Ishikawa (cell line): ENCODE results near the gene DOK1.

Experiments
- CREB1 ChIP-seq: IDR thresholded peaks from 2 replicates; pipeline ENCODE4 v1.6.1; 2012; ENCODE audit warnings: low read depth
- FOXM1 ChIP-seq: IDR thresholded peaks from 2 replicates; pipeline ENCODE4 v1.6.1; 2012; ENCODE audit warnings: low read depth, borderline replicate concordance
- NFIC ChIP-seq: IDR thresholded peaks from 2 replicates; pipeline ENCODE4 v1.6.1; 2012
- TAF1 ChIP-seq: IDR thresholded peaks from 2 replicates; pipeline ENCODE4 v1.6.1; 2012; ENCODE audit warnings: low read depth, mild to moderate bottlenecking
- TF ChIP-seq, protein P1 (sequence below): IDR thresholded peaks from 2 replicates; pipeline ENCODE4 v1.6.1; 2012; ENCODE audit warnings: low read depth, mild to moderate bottlenecking
- TF ChIP-seq, protein P2 (sequence below): IDR thresholded peaks from 2 replicates; pipeline ENCODE4 v1.6.1; 2012

DNA sequence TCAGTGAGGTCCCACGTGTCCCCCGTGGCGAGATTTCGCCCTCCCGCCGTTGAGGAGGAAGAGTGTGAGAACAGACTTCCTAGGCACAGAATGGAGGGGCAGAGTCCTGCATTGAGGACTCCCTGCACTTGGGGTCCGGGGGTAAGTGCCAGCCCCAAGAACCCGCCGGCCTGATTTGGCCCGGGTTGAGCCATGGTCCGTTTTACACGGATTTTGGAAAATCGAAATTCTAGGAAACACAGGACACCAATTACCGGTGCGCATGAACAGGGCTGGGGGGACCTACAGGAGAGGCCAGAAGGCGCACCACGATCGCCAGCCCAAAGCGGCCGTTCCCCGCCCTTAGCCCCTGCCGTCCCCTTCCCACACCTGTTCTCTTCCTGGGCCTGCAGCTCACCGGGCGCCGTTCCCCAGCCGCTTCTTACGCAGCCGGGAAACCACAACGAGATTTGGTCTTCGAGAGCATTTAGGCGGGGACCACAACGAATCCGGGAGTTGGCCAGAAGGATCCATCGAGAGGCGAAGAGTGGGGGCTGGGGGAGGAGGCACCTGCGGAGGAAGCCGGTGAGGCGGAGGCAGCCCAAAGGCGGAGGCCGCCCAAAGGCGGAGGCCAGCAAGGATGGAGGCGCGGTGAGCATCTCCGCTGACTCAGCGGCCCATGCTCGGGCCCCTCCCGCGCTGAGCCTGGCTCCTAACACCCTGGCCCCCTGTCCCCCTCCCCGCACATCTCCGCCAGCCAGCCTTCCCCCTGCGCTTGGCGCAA is 40.7 kb upstream of the DOK1 start:
- TF ChIP-seq, protein P1, sequence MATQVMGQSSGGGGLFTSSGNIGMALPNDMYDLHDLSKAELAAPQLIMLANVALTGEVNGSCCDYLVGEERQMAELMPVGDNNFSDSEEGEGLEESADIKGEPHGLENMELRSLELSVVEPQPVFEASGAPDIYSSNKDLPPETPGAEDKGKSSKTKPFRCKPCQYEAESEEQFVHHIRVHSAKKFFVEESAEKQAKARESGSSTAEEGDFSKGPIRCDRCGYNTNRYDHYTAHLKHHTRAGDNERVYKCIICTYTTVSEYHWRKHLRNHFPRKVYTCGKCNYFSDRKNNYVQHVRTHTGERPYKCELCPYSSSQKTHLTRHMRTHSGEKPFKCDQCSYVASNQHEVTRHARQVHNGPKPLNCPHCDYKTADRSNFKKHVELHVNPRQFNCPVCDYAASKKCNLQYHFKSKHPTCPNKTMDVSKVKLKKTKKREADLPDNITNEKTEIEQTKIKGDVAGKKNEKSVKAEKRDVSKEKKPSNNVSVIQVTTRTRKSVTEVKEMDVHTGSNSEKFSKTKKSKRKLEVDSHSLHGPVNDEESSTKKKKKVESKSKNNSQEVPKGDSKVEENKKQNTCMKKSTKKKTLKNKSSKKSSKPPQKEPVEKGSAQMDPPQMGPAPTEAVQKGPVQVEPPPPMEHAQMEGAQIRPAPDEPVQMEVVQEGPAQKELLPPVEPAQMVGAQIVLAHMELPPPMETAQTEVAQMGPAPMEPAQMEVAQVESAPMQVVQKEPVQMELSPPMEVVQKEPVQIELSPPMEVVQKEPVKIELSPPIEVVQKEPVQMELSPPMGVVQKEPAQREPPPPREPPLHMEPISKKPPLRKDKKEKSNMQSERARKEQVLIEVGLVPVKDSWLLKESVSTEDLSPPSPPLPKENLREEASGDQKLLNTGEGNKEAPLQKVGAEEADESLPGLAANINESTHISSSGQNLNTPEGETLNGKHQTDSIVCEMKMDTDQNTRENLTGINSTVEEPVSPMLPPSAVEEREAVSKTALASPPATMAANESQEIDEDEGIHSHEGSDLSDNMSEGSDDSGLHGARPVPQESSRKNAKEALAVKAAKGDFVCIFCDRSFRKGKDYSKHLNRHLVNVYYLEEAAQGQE, result no peak
- TF ChIP-seq CREB1, result no peak
- TF ChIP-seq TAF1, result no peak
- TF ChIP-seq NFIC, result no peak
- no peak for TF ChIP-seq FOXM1
- TF ChIP-seq, protein P2, sequence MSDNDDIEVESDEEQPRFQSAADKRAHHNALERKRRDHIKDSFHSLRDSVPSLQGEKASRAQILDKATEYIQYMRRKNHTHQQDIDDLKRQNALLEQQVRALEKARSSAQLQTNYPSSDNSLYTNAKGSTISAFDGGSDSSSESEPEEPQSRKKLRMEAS, result no peak
